ENCODE measurements around the gene MBD4.
"Not testable (repeated sequence)": the region's sequence is repeated elsewhere in the genome, so short reads cannot be mapped to it uniquely, and the experiment has no call there.

The MBD4 gene

GRCh38 chr3:129439817-129440617 lies at the start of gene MBD4, which contains the start of gene IFT122:
TSS of gene MBD4 (minus strand) at chr3:129439948. CDS start at chr3:129439833, 115 bp downstream.
TSS of gene IFT122 (plus strand) at chr3:129440224. CDS start at chr3:129440331, 107 bp downstream.
- DNase-seq: peak; percentile 98

GRCh38 chr3:129489258-129489657 lies 49.5 kb upstream of the MBD4 start:
- not testable (repeated sequence) for DNase-seq

- DNase-seq: not testable (repeated sequence)
Measured at GRCh38 chr3:129487868-129488335, 48.2 kb upstream of the MBD4 start.

GRCh38 chr3:129487183-129487867 lies 47.6 kb upstream of the MBD4 start:
- DNase-seq: no peak

- no peak for DNase-seq
Measured at GRCh38 chr3:129486664-129487035, 46.9 kb upstream of the MBD4 start.

- DNase-seq: no peak
Measured at GRCh38 chr3:129485721-129486663, 46.2 kb upstream of the MBD4 start.

- DNase-seq: not testable (repeated sequence)
Measured at GRCh38 chr3:129485146-129485545, 45.4 kb upstream of the MBD4 start.

- no peak for DNase-seq
Measured at GRCh38 chr3:129483870-129484269, 44.1 kb upstream of the MBD4 start.

- no peak for DNase-seq
Measured at GRCh38 chr3:129482721-129483120, 43.0 kb upstream of the MBD4 start.

GRCh38 chr3:129481766-129482332 lies 42.1 kb upstream of the MBD4 start:
- DNase-seq: no peak

- not testable (repeated sequence) for DNase-seq
Measured at GRCh38 chr3:129481225-129481765, 41.5 kb upstream of the MBD4 start.

- DNase-seq: no peak
Measured at GRCh38 chr3:129476586-129476985, 36.8 kb upstream of the MBD4 start.

- no peak for DNase-seq
Measured at GRCh38 chr3:129475863-129476262, 36.1 kb upstream of the MBD4 start.

- no peak for DNase-seq
Measured at GRCh38 chr3:129474984-129475804, 35.4 kb upstream of the MBD4 start.

- DNase-seq: no peak
Measured at GRCh38 chr3:129473769-129474152, 34.0 kb upstream of the MBD4 start.

GRCh38 chr3:129473067-129473768 lies 33.5 kb upstream of the MBD4 start:
- no peak for DNase-seq

- no peak for DNase-seq
Measured at GRCh38 chr3:129470861-129471260, 31.1 kb upstream of the MBD4 start.

- no peak for DNase-seq
Measured at GRCh38 chr3:129469026-129469425, 29.3 kb upstream of the MBD4 start.

- no peak for DNase-seq
Measured at GRCh38 chr3:129467932-129468331, 28.2 kb upstream of the MBD4 start.

GRCh38 chr3:129463716-129464115 lies 24.0 kb upstream of the MBD4 start:
- DNase-seq: no peak

GRCh38 chr3:129463094-129463493 lies 23.3 kb upstream of the MBD4 start:
- DNase-seq: no peak
